ENCODE data around the gene SOCS7.
A peak's percentile ranks its signal among the peaks of the same experiment; 100 is the strongest.
"Not testable (repeated sequence)": the region's sequence is repeated elsewhere in the genome, so short reads cannot be mapped to it uniquely, and the experiment has no call there.

The SOCS7 gene

GRCh38 chr17:38434178-38434665, 82.6 kb downstream of the SOCS7 start:
- no peak for DNase-seq (ENCODE audit: low read depth in 2 of 3, low spot score in 2 of 3)

- no peak for DNase-seq (ENCODE audit: low read depth in 2 of 3, low spot score in 2 of 3)
Observed at GRCh38 chr17:38435795-38436194, 84.2 kb downstream of the SOCS7 start.

DNA sequence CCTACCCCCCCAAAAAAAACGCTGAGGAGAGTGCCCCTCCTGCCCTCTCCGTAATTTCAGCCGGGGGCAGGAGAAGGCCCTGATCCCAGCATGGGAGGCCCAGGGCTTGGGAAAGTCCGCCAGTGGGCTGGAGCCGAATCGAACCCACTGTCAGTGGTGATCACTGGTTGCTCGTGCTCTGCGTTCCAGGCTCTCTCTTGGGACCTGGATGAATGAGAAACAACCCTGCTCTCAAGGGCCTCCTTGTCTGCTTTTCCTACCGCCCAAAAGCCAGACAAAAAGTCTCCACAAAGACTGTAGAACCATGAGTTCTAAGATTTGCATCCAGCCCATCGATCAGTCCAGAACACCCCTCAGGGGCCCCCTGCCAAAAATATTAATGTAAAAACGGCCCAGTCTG, 84.7 kb downstream of the SOCS7 start:
- DNase-seq (ENCODE audit: low read depth in 2 of 3, low spot score in 2 of 3) = no peak

DNA sequence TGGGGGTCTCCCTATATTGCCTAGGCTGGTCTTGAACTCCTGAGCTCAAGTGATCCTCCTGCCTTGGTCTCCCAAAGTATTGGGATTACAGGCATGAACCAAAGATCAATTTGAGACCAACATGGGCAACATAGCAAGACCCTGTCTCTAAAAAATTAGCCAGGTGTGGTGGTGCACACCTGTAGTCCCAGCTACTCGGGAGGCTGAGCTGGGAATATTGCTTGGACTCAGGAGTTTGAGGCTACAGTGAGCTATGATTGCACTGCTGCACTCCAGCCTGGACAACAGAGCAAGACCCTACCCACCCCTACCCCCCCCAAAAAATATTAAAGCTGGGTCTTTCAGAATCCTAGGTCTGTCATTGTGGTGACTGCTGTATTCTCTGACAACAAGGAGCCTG, 85.7 kb downstream of the SOCS7 start:
- DNase-seq (ENCODE audit: low read depth in 2 of 3, low spot score in 2 of 3) = not testable (repeated sequence)

GRCh38 chr17:38439436-38439835, 87.8 kb downstream of the SOCS7 start:
- DNase-seq (ENCODE audit: low read depth in 2 of 3, low spot score in 2 of 3) = no peak

- DNase-seq (ENCODE audit: low read depth in 2 of 3, low spot score in 2 of 3) = no peak
Observed at GRCh38 chr17:38440614-38441397, 89.2 kb downstream of the SOCS7 start.

GRCh38 chr17:38441429-38442061, 89.9 kb downstream of the SOCS7 start:
- DNase-seq (ENCODE audit: low read depth in 2 of 3, low spot score in 2 of 3) = no peak

DNA sequence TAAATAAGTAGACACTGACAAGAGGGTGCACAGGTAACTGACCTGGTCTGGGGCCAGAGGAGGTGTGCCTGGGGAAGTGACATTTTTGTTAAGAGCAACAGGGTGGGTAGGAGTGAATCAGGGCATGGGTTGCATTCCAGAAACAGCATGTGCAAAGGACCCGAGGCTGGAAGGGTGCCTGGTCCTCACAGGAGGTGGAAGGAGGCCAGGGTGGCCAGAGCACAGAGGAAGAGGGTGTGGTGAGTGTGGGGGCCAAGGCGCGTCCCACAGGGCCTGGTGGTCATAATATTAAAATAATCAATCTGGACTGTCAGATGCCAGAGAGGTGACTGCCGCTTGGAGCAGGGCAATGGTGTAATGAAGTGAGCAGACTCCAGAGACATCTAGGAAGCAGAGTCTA, 90.9 kb downstream of the SOCS7 start:
- no peak for DNase-seq (ENCODE audit: low read depth in 2 of 3, low spot score in 2 of 3)

GRCh38 chr17:38443356-38444031, 91.8 kb downstream of the SOCS7 start:
- no peak for DNase-seq (ENCODE audit: low read depth in 2 of 3, low spot score in 2 of 3)

- peak in 1 of 3 experiments; percentile 21 for DNase-seq (ENCODE audit: low read depth in 2 of 3, low spot score in 2 of 3)
Observed at GRCh38 chr17:38444151-38444550, 92.5 kb downstream of the SOCS7 start.

GRCh38 chr17:38447502-38448085, 96.0 kb downstream of the SOCS7 start:
- no peak for DNase-seq (ENCODE audit: low read depth in 2 of 3, low spot score in 2 of 3)

- DNase-seq (ENCODE audit: low read depth in 2 of 3, low spot score in 2 of 3) = no peak
Observed at GRCh38 chr17:38448208-38448771, 96.6 kb downstream of the SOCS7 start.

GRCh38 chr17:38449364-38449763, 97.7 kb downstream of the SOCS7 start:
- no peak for DNase-seq (ENCODE audit: low read depth in 2 of 3, low spot score in 2 of 3)

DNA sequence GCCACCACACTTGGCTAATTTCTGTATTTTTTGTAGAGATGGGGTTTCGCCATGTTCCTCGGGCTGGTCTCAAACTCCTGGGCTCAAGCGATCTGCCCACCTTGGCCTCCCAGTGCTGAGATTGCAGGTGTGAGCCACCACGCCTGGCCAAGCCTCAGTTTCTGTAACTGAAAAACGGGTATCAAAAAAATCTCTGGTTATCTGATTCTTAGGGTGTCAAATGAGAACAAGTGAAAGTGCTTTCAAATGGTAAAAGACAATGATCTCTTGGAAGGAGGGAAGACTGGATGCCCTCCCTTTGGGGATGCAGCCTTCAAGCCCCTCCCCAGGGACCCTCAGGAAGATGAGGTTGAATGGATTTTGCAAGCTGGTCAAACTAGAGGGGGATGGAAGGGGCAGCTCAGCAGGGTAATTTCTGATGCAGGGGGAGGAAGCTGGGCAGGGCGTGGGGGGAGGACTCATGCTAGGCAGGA, 98.9 kb downstream of the SOCS7 start:
- DNase-seq (ENCODE audit: low read depth in 2 of 3, low spot score in 2 of 3) = no peak

DNA sequence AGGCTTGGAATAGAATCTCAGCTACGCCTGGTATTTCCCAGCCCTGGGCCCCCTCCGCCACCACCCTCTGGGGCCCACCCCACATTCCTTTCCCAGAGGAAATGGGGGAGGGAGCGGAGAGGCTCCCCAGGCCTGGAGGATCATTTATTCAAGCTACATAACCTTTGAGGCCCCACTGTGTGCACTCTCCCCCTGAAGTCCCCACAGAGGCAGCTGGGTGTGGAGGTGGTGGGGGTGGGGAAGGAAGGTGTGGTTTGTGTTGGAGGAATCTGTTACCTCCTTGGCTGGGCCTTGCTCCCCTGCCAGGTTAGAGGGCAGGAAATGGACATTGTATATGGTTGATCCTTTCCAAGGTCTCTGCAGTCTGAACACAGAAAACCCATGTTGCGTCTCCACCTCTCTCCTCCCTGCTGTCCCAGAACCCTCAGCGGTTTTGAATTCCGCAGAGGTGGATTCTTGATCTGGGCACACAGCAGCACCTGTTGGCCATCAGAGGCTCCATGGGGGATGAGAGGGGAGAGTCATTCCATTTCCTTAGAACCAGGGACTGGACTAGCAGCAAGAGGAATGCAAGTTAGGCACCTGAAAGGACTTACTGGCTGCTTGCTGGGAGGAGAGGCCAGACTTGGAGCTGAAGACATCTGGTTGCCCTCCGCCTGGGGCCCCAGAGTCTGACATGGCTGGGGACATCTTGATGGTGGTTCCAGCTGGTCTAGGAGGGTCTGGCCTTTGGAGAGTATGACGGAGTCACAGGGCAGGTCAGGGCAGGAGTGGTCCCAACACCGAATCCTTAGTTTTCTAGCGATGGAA, 99.6 kb downstream of the SOCS7 start:
- no peak for DNase-seq (ENCODE audit: low read depth in 2 of 3, low spot score in 2 of 3)

DNA sequence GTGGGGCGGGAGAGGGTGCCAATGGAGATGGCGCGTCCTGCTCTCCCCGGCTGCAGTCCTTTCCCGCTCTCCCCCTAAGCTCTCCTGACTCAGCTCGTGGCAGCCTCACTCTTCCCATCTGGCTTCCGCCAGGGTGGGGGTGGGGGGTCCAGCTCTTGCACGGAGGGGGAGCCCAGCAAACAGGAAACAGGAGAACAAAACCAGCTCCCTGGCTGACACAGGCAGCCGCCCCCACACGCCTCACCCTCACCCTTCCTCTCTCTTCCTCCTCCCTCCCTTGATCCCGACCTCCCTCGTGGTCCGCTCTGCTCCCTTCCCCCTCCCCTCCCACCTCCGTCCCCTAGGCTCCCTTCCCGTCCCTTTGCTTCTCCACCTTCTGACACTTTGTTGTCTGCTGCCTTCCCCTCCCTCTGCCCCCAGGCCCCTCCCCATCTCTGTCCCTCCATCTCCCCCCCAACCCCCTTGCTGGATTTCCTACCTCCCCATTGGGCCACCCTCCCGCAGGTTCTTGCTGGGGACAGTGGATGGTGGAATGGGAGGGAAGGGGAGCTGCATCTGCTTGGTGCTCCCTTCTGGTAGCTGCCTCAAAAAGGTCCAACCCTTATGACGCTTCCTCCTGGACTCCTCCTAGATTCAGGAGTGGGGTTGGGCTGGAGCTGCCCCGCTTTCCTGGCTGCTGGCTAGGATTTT, 100.3 kb downstream of the SOCS7 start:
- DNase-seq (ENCODE audit: low read depth in 2 of 3, low spot score in 2 of 3) = no peak

GRCh38 chr17:38452719-38453118, 101.1 kb downstream of the SOCS7 start:
- DNase-seq (ENCODE audit: low read depth in 2 of 3, low spot score in 2 of 3) = no peak

GRCh38 chr17:38453951-38454421, 102.3 kb downstream of the SOCS7 start:
- DNase-seq (ENCODE audit: low read depth in 2 of 3, low spot score in 2 of 3) = no peak

- DNase-seq (ENCODE audit: low read depth in 2 of 3, low spot score in 2 of 3) = no peak
Observed at GRCh38 chr17:38454532-38454931, 102.9 kb downstream of the SOCS7 start.
